ENCODE data around the gene CRYAB. TPM values are rescaled to one million over a fixed set of nuclear protein-coding genes. Genes with fewer than 3 reads are reported as not detected.

CRYAB gene
- total RNA-seq, 3 donors from 2014 or later, result 0.35 TPM; not detected in 2

- ATAC-seq (no peak), DNase-seq (no peak)
- peaks cover 33% of the 10 kb centered on the region for H3K36me3 Mint-ChIP-seq (ENCODE audit: insufficient read depth)
- no peaks in the 10 kb centered on the region for H3K27me3 Mint-ChIP-seq (ENCODE audit: low read depth)
- no peaks in the 10 kb centered on the region for H3K9me3 Mint-ChIP-seq
- H3K4me3 Mint-ChIP-seq, result no peak overlapping the region
- no peaks in the 10 kb centered on the region for H3K4me1 Mint-ChIP-seq (ENCODE audit: low read depth)
Observed at GRCh38 chr11:111860257-111860656, 51.3 kb downstream of the CRYAB start.

Other genes with a start within 250 kb of the CRYAB start
- 10 to 100 TPM; 57.3 to 66.8 (median 59.0) TPM for gene PPP2R1B, start 145.4 kb downstream of the CRYAB start, total RNA-seq
- gene ALG9, start 40.2 kb downstream of the CRYAB start, total RNA-seq, result 10 to 100 TPM; 22.9 to 24.2 (median 23.8) TPM
- gene FDXACB1, start 32.6 kb downstream of the CRYAB start, total RNA-seq, result 10 to 100 TPM; 11.1 to 12.5 (median 11.4) TPM
- gene CFAP68, start 32.2 kb downstream of the CRYAB start, total RNA-seq, result 10 to 100 TPM; 16.9 to 25.3 (median 17.9) TPM
- gene HSPB2, start 964 bp upstream of the CRYAB start, total RNA-seq, result not detected
- gene C11orf52, start 7.1 kb upstream of the CRYAB start, total RNA-seq, result not detected
- 10 to 100 TPM in 2 of 3 donors, 1 to 10 TPM in 1; 5.2 to 22.7 (median 21.2) TPM for gene DIXDC1, start 25.6 kb upstream of the CRYAB start, total RNA-seq
- gene DLAT, start 113.6 kb upstream of the CRYAB start, total RNA-seq, result 10 to 100 TPM; 60.6 to 72.5 (median 66.0) TPM
- under 1 TPM; 0.34 to 0.63 (median 0.43) TPM for gene PIH1D2, start 162.2 kb upstream of the CRYAB start, total RNA-seq
- gene NKAPD1, start 162.5 kb upstream of the CRYAB start, total RNA-seq, result 10 to 100 TPM; 19.1 to 21.5 (median 19.8) TPM
- gene TIMM8B, start 175.0 kb upstream of the CRYAB start, total RNA-seq, result 10 to 100 TPM; 72.6 to 90.8 (median 83.0) TPM
- gene SDHD, start 175.1 kb upstream of the CRYAB start, total RNA-seq, result 100 to 1,000 TPM; 111 to 133 (median 121) TPM

Data from activated T-cell treated with anti-CD3 and anti-CD28 coated beads, Interleukin-2, amount 50 U/mL, for 4 hours (primary cell).